ENCODE results near the gene DPYSL4.
A peak's percentile ranks its signal among the peaks of the same experiment; 100 is the strongest.
"Not testable (repeated sequence)": the region's sequence is repeated elsewhere in the genome, so short reads cannot be mapped to it uniquely, and the experiment has no call there.

Gene DPYSL4

DNA sequence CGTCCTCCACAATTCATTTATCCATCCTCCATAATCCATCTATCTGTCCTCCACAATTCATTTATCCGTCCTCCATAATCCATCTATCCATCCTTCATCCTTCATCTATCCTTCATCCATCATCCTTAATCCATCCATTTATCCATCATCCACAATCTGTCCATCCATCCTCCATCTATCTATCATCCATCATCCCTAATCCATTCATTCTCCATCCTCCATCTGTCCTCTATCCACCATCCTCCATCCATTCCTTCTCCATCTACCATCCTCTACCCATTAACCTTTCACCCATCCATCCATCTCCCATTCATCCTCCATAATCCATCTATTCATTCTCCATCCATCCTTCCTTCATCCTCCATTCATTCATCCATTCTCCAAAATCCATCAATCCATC, 36.0 kb upstream of the DPYSL4 start:
- DNase-seq: no peak

DNA sequence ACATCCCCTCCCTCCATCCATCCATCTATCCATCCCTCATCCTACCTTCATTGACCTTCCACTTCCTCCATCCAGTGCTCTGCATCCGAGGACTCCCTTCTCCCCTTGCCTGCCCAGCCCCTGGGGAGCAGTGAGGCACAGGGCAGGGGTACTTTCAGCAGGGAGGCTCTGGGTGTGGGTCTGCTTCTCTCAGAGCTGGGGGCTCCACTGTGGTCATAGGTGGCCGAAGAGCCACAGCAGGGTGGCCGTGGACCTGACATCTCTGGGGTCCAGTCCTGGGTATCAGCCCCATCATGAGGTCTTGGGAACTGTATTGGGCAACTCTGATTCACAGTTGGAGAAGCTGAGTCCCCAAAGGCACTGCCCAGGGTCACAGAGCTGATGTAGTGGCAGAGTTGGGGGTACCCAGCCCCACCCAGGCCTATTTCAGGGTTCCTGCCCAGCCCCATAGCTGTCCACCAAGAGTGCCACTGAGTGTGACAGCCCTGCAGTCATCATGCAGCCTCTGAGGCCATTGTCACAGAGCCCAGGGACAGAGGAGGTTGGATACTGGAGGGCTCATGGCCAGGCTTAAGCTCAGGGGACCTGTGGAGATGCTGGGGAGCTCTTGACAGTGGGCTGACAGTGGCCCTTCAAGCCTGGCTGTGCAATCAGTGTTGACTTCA, 35.3 kb upstream of the DPYSL4 start:
- no peak for DNase-seq

DNA sequence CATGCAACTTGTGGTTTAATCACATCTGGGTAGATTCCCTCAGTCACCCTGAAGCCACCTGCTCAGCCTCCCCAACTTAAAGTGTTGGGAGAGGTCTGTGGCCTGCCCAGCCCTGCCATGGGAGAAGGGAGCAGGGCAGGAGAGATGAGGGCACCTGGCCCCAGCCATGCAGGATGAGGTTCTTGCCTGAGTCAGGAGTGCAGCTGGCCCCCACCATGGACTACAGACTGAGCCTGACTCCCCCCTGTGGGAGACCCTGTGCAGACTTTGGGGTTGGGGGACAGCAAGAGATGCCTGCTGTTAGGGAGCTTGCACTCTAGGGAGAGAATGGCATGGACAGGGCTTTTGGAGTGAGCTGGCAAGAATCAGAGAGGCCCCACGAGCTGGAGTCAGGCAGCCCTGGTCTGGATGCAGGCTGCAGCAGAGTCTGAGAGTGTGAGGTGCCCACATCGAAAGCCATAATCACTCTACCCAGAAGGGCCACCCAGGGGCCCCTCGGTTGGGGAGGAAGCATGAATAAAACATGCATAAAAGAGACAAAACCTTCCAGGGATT, 34.7 kb upstream of the DPYSL4 start:
- no peak for DNase-seq

DNA sequence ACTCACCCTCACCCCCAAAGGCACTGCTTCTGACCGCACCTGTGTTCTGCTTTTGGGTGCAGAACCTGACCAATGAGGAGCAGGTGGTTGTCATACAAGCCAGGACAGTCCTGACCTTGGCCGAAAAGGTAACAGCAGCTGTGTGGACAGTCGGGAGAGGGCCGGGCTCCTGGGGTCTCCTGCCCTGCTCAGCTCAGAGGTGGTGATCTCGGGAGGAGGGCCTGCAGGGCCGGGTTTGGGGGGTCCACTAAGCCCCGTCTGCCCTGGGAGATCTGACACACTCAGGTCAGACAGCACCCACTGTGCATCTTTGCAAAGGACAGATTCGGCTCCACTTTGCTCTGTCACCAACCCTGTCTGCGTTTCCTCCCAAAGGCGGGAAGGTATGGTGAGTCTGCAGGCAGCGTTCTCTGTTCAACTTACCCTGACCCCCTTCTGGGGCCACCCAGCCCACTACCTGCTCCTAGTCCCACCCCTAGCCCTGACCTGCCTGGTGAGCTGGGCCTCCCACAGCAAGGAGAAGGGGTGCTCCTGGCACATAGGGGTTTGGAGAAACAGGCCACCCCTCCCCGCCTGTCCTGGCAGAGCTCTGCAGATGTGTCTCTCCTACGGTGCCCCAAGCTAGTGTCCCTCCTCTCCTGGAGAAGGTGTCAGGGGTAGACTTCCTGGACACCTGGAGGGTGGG, 33.7 kb upstream of the DPYSL4 start:
- no peak for DNase-seq

DNA sequence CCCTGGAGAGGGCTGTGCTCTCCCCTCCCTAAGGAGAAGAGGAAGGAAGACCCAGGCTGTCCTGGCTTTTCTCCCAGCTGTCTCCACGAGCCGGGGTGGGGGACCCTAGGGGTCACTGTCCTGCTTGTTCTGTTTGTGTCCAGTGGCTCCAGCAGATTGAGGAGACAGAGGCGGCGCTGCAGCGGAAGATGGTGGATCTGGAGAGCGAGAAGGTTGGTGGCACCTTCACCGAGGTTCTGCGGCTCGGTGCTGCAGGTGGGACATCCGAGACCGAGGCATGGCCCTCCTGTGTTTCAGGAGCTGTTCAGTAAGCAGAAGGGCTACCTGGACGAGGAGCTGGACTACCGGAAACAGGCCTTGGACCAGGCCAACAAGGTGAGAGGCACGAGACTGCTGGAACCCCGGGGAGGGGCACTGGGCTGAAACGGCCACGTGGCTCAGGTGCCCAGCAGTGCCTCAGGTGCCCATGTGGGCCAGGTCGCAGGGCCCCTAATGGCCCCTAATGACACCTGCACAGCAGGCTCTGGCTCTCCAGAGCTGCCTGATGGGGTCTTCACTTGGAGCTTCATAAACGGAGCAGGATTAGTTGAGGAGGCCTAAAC, 33.0 kb upstream of the DPYSL4 start:
- DNase-seq: no peak

DNA sequence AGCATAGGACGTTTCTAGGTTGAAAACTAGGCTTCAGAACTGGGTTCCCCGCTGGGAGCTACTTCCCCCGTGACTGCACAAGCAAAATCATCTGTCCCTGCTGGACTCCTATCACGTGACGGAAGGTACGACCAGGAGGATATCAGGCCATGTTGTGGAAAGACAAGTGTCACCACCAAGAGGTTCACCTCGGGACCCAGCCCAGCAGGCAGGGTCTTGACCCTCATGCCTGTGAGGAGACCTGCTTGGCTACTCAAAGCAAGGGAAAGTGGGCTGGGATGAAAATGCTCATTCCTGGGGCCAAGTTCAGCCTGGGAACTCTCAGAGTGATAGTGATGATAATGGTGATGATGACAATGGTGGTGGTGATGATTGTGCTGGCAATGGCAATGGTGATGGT, 32.3 kb upstream of the DPYSL4 start:
- no peak for DNase-seq

DNA sequence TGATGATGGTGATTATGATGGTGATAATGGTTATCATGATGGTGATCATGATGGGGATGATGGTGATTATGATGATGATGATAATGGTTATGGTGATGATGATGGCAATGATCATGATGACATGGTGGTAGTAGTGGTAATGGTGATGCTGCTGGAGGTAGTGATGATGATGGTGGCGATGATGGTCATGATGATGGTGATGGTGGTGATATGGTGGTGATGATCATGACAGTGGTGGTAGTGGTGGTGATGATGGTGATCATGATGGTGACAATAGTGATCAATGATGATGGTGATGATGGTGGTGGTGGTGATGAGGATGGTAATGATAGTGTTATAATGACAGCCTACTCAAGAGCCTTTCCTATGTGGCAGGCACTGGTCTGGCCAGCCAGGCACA, 31.8 kb upstream of the DPYSL4 start:
- no peak for DNase-seq

DNA sequence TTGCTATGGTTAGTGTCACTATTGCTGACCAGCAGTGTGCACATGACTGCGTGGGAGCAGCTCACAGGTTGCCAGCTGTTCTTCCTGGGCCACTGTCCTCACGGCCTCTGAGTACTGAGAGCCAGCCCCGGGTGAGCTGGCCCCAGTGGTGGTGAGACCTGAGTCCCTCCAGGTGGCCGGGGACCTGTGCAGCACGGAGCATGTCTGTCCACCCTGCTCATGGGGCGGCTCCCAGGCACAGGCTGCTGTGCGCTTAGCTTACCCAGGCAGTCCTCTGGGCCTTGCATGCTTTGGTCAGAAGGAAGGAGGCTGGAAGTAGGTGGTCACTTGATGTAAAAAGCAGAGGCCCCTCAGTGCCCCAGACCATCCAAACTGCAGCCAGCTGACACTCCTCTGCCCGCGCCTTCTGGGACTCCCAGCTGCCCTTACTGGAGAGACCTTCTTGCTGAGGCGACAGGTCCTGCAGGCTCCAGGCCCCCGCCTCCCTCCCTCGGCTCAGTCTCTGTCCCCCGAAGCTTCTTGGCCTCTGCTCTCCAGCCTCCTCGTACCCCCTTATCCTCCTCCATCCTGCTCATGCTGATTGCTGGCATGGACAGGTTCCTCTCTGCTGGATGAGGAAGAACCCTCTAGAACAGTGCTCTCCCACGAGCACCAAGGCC, 30.9 kb upstream of the DPYSL4 start:
- DNase-seq: no peak

DNA sequence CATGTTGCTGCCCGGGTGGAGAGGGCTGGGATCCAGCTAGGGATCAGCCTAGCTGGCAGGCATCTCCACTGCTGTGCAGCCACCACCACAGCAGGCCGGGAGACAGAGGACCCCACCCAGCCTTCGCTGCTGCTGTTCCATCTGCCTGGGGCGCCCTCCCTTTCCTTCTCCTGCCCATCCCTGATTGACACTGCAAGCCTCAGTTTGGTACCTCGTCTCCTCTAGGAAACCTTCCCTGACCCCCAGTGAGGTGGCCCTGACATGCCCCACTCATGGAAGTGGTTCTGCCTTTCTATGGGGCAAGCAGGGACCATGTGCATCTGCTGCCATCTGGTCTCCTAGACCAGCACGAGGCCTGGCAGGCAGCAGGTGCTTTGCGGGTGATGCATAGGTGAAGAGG, 30.4 kb upstream of the DPYSL4 start:
- DNase-seq: no peak

DNA sequence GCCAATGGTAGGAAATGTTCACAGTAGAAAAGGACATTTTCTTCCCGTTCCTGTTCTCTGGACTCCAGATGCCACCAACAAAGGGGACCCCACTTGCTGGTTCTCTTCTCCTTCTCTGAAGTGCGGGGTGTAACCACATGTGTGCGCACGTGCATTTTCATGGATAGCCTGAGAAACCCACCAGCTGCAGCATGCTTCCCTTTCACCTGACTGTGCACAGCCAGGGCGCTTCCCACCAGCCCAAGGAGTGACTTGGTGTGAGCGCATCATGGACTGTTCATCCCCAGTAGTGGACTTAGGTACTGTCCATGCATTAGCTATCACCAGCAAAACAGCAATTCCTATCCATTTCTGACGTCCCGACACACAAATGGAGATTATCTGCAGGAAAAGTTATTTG, 29.6 kb upstream of the DPYSL4 start:
- no peak for DNase-seq

DNA sequence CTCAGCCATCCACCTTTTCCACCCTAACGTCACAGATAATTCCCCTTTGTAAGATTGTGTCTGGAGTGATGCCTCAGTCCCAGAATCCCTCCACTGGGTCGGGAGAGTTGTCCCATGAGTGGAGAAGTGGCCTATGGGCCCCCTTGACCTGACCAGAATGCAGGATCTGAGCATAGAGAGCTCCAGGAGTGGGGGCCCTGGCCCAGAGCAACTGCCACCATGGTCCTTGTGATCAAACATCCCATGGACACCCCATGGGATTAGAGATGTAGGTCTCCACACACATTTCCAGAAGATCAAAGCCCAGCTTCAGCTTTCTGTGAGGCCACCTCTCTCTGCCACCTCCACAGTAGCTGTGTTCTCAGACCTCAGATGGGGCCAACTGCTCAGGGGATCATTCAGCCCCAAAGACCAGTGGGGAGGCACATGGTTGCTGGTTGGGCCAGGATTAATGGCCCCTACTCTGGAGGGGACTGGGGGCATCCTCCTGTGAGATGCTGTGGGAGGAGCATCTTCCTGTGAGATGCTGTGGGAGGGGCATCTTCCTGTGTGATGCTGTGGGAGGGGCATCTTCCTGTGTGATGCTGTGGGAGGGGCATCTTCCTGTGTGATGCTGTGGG, 28.5 kb upstream of the DPYSL4 start:
- peak; percentile 45 for DNase-seq

DNA sequence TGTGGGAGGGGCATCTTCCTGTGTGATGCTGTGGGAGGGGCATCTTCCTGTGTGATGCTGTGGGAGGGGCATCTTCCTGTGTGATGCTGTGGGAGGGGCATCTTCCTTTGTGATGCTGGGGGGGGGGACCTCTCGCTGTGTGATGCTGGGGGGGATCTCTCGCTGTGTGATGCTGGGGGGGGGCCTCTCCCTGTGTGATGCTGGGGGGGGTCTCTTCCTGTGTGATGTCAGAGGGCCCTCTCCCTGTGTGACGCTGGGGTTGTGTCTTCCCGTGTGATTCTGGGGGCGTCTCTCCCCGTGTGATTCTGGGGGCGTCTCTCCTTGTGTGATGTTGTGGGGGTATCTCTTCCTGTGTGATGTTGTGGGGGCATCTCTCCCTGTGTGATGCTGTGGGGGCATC, 27.9 kb upstream of the DPYSL4 start:
- DNase-seq: peak; percentile 20

DNA sequence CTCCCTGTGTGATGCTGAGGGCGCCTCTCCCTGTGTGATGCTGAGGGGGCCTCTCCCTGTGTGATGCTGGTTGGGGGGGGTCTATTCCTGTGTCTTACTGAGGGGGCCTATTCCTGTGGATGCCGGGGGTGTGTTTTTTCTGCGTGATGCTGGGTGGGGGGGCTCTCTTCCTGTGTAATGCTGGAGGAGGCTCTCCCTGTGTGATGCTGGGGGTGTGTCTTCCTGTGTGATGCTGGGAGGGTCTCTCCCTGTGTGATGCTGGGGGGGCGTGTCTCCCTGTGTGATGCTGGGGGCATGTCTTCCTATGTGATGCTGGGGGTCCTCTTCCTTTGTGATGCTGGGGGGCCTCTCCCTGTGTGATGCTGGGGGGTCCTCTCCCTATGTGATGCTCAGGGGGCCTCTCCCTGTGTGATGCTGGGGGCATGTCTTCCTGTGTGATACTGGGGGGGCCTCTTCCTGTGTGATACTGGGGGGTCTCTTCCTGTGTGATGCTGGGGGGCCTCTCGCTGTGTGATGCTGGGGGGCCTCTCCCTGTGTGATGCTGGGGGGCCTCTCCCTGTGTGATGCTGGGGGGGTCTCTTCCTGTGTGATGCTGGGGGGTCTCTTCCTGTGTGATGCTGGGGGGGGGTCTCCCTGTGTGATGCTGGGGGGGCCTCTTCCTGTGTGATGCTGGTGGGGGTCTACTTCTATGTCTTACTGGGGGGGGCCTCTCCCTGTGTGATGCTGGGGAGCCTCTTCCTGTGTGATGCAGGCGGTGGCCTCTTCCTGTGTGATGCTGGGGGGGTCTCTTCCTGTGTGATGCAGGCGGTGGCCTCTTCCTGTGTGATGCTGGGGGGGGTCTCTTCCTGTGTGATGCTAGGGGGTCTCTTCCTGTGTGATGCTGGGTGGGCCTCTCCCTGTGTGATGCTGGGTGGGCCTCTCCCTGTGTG, 27.2 kb upstream of the DPYSL4 start:
- peak; percentile 48 for DNase-seq

DNA sequence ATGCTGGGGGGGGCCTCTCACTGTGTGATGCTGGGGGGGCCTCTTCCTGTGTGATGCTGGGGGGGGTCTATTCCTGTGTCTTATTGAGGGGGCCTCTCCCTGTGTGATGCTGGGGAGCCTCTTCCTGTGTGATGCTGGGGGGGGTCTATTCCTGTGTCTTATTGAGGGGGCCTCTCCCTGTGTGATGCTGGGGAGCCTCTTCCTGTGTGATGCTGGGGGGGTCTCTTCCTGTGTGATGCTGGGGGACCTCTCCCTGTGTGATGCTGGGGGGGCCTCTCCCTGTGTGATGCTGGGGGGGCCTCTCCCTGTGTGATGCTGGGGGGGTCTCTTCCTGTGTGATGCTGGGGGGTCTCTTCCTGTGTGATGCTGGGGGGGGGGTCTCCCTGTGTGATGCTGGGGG, 26.5 kb upstream of the DPYSL4 start:
- not testable (repeated sequence) for DNase-seq

DNA sequence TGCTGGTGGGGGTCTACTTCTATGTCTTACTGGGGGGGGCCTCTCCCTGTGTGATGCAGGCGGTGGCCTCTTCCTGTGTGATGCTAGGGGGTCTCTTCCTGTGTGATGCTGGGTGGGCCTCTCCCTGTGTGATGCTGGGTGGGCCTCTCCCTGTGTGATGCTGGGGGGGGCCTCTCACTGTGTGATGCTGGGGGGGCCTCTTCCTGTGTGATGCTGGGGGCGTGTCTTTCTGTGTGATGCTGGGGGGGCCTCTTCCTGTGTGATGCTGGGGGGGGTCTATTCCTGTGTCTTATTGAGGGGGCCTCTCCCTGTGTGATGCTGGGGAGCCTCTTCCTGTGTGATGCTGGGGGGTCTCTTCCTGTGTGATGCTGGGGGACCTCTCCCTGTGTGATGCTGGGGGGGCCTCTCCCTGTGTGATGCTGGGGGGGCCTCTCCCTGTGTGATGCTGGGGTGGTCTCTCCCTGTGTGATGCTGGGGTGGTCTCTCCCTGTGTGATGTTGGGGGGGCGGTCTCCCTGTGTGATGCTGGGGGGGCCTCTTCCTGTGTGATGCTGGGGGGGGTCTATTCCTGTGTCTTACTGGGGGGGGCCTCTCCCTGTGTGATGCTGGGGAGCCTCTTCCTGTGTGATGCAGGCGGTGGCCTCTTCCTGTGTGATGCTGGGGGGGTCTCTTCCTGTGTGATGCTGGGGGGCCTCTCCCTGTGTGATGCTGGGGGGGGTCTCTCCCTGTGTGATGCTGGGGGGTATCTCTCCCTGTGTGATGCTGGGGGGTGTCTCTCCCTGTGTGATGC, 25.7 kb upstream of the DPYSL4 start:
- DNase-seq: not testable (repeated sequence)

DNA sequence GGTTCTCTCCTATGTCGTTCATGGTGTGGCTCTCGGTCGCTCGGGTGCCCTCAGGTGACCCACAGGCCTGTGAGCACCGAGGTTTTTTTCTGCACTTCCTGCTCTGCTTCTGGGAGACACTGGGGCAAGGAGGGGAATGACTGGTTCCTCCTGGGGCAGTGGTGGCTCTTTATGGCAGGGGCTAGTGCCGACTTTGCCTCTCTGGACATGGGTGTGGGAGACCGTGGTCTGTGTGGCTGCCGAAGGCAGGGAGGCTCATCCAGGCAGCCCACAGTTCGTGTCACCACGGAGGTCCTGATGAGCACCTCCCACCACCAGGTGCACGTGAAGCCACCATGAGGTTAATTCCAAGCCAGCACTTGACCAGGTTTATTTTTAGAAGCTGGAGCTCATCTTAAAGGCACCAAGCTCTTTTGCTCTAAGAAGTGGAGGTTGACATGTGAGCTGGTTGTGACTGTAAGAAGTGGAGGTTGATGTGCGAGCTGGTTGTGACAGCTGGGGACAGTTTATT, 24.7 kb upstream of the DPYSL4 start:
- peak; percentile 60 for DNase-seq

DNA sequence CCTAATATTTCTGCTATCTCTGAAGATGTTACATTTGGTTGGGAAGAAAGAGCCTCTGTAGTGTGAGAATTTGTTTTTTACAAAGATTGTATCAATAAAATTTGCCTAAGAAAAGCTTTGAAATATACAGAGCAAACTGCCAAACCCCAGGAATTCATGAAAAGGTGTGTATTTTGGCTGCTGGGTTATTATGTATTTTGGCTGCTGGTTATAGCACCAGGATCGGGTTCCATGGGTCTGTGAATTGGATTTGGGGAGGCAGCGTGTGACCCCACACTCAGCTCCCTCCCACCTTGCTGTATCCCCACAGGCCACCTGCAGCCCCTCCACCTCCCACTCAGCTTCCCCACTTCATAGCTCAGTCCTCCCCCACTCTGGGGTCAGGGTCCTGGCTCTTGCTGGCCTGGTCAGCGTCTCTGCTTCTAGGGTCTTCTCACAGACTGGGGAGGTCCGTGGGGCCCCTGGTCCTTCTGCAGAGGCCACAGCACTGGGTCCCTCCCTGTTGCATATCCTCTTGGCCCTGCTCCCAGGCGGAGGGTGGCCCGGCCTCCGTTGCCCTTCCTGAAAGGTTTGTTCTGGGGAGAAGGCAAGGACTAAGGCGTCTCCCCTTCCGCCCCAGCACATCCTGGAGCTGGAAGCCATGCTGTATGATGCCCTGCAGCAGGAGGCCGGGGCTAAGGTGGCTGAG, 24.0 kb upstream of the DPYSL4 start:
- DNase-seq: no peak

DNA sequence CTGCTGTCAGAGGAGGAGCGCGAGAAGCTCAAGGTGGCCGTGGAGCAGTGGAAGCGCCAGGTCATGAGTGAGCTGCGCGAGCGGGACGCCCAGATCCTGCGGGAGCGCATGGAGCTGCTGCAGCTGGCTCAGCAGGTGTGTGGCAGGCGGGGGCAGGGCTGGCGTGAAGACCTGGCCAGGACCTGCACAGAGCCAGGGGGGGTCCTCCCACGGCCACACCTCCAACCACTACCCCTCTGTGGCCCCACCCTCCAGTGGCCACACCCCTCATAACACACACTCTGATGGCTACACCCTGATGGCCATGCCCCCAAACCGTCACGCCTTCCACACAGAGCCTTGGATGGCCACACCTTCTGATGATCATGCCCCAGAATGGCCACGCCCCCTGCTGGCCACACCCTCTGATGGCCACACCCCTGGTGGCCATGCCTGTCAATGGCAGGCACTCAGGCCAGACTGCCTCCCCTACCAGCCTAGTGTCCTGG, 23.4 kb upstream of the DPYSL4 start:
- peak; percentile 78 for DNase-seq

DNA sequence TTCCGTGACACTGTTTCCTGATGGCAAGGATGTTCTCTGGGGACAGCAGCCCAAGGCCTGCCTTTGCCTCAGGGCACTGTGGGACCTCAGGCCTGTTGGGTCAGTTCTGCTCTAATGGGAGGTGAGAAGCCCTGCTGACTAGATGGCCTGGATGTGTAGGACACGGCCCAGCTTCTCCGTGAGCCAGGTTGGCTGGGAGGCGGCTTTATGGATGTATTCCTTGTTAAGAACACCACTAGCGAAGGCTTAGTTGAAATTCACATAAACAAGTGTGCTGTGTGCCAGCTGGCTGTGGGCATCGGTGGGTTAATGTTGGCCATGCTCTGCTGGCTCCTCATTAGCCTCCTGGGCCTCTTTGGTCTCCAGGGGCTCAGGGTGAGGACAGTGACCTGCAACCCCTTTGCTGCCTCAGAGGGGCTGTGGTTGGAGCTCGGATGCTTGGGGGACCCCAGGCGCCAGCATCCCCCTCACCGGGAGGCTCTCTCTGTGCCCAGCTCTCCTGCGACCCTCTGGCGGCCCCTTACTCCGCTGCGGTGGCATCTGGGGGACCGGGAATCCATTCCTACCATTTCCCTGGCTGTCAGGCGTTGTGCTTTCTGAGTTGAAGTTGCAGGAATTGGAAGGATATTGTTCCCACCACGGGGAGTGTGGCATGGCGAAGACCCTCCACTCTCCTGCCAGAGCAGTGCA, 22.8 kb upstream of the DPYSL4 start:
- no peak for DNase-seq
